HG02759 (cell line): ENCODE results near the gene ATP9A.
A peak's percentile ranks its signal among the peaks of the same experiment; 100 is the strongest.

ENCODE experiments used
- ATAC-seq: cut with Tn5 transposase; IDR thresholded peaks from one replicate; pipeline ENCODE4 v1.9.1; 2021; ENCODE audit warnings: mild to moderate bottlenecking, moderate library complexity; ENCODE audit not compliant: unreplicated experiment

The ATP9A gene

GRCh38 chr20:51609251-51609650 lies 158.9 kb downstream of the ATP9A start:
- no peak for ATAC-seq

DNA sequence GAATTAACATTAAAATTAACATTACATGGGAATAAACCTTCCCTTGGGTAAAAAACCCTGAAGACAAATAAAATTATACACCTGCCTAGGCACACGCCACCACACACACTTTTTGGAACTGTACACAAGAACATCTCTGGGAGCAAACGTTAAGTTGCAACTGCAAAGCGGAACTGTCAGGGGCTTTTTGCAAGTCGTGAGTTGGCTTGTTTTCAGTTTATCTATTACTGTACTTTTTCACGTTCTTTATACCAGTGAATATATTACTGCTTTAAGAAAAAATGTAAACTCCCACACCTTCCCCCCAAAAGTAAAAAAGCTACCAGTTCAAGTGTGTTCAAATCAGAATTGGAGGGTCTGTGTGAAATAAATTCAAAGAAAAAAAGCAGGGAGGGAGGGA lies 160.1 kb downstream of the ATP9A start:
- no peak for ATAC-seq

- ATAC-seq: no peak
These were observed 161.0 kb downstream of the ATP9A start for GRCh38 chr20:51607170-51607569.

DNA sequence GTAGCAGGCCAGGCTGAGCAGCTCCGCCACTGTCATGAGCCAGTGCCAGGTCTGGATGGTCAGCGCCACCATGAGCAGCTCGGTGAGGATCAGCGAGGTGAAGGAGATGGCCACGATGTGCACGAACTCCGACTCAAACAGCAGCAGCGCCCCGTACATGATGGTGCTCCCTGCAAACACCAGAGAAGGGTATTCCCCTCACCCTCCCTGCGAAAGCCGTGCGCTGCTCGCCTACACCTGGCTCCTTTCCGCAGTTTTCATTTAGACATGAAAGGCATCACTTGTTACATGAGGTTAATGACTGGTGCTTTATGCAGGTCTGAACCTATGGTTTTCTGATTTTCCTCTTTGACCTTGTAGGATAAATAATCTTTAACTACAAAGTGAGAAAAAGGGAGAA lies 163.3 kb downstream of the ATP9A start:
- ATAC-seq: no peak

- ATAC-seq: no peak
These were observed 166.1 kb downstream of the ATP9A start for GRCh38 chr20:51602131-51602530.

DNA sequence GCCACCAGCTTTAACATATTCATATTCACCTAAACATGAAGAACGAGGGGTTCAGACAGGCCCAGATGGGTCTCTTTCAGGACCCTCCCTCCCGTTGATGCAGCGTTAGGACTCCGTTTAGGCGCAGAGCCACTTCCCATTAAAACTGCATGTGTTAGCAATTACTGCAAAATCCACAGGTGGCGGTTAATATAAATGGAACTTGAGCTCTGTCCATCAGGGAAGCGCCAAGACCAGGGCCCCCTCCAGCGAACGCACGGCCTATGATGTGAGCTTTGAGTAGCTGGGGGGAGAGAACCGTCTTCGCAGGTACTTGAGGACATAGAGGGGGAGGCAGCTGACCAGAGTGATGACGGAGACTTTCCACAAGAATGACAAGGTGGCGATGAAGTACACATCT lies 167.2 kb downstream of the ATP9A start:
- no peak for ATAC-seq

DNA sequence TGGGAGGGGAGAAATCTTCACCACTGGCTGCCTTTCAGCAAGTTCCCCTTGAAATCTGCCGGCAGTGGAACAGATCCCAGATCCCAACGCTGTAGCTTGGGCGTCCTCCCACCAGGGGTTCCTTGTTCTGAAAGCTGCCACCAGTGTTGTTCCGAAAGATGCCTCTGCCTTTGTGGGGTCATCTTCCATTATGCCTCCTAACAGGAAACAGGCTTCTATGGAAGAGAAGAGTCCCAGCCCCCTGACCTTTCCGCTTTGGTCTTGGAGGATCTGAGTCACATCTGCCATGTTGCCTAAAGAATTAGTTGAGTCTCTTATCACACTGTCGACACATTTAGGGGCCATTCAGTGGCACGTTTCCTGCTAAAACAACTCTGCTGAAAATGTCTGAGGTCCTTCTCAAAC lies 168.2 kb downstream of the ATP9A start:
- ATAC-seq: no peak

GRCh38 chr20:51598556-51598955 lies 169.6 kb downstream of the ATP9A start:
- no peak for ATAC-seq

- no peak for ATAC-seq
These were observed 170.6 kb downstream of the ATP9A start for GRCh38 chr20:51597389-51598231.

GRCh38 chr20:51596668-51597388 lies 171.4 kb downstream of the ATP9A start:
- ATAC-seq: no peak

DNA sequence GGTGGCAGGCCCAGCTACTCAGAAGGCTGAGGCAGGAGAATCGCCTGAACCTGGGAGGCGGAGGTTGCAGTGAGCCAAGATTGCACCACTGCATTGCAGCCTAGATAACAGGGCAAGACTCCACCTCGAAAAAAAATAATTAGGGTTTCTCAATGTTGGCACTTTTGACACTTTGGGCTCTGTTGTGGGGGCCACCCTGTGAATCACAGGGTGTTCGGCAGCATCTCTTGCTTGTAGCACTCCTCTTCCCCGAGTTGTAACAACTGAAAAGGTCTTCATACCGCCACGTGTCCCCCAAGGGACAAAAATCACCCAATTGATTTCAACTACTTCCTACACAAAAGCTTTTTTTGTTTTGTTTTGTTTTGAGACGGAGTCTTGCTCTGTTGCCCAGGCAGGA lies 172.4 kb downstream of the ATP9A start:
- no peak for ATAC-seq

DNA sequence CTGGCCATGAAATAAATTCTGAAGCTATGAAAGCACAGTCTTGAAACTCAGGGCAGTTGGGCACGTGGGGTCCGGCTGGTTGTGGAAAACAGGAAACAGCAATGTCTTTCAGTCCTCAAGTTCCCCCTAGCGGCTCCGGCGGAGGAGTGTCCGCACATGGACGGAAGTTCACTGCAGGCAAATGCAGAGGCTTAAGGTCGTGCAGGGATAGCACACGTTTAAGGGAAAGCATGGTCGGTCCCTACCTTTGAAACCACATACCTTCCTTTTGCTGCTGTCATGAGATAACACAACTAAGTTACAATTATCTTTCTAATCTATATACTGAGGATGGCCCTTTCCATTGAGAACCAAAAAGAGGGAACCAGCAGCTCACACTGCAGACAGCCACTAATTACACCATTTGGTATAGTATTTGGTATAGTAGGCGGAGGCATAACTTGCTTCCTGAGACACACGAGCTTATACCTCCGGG lies 173.1 kb downstream of the ATP9A start:
- peak; percentile 97 for ATAC-seq

DNA sequence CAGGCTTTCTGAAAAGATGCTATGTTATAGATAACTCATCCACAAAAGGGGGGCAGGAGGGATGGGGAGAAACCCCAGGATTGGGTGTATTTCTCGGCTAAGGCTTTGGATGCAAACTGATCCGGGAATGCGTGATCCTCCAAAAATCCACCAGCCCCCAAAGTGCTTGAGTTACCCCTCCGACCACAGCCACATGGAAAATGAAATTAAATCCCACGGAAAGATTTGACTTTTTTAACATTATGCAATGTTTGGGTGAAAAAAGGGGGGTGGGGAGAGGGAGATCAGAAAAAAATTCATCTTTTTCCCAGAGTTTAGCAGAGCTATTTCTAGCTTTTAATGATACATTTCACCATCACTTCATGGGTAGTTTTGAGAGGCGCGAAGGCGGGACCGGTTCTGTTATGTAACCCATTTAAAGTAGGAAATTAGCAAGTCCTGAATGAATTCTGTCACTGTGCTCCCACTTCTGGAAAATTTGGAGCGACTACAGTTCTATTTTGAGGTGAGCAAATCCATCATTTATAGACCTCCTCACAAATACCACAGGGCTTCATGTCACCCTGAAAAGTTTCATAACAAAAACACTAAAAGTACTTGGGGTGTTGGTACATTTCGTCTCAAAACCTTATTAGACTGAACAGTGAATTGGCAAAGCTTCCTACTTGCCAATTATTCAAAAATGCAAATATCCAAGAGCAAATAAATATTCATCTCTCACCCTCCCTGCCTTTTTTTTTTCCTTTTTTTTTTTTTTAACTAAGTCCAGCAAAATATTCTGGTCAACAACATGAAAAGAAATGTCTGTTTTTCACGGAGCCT lies 173.7 kb downstream of the ATP9A start:
- no peak for ATAC-seq

- no peak for ATAC-seq
These were observed 174.6 kb downstream of the ATP9A start for GRCh38 chr20:51593584-51593983.

- ATAC-seq: no peak
These were observed 175.6 kb downstream of the ATP9A start for GRCh38 chr20:51592564-51592963.

DNA sequence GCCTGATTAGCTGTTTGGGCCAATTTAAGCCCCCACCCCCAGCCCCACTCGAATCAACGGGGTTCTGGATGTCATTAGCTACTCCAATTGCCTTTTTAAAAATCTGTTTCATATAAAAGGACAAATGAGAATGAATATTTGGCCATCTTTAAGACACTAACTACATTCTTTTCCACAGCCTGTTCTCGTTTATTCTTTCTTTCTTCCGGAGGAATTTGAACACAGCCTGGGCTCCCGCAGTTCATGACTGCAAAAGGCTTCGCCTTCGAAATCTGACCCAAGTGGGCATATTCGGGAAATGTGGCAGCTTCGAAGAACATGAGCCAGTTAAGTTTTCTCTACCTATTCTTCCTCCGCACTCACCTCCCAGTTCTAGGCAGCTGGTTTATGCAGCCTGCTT lies 176.3 kb downstream of the ATP9A start:
- no peak for ATAC-seq

DNA sequence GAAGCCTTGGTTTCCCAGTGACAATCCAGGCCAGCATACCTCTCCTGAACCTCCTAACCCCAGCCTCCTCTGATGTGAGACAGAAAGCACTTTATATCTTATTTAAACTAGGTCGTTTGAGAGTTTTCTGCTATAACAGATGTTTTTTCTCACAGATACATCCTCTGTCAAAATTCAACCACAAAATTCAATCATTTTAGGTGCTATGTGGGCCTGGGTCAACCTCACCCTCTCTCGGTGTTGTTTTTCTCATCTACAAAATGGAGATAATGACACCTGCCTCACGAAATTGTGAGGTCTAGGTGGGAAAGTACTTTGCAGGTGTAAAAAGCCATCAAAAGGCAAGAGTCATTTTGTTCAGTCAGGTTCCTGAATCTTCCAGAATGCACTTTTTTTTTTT lies 179.4 kb downstream of the ATP9A start:
- ATAC-seq: no peak

DNA sequence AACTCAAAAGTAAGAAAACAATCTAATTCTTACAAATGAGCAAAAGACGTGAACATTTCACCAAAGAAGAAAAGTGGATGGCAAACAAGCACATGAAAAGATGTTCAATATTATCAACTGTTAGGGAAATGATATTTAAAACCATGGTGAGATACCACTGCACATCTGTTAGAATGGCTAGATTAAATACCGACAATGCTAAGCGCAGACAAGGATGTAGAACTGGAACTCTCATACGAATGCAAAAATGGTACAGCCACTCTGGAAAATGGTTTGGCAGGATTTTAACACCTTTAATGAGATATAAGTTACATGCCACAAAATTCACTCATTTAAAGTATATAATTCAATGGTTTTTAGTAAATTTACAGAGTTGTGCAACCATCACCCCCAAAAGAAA lies 181.0 kb downstream of the ATP9A start:
- no peak for ATAC-seq

DNA sequence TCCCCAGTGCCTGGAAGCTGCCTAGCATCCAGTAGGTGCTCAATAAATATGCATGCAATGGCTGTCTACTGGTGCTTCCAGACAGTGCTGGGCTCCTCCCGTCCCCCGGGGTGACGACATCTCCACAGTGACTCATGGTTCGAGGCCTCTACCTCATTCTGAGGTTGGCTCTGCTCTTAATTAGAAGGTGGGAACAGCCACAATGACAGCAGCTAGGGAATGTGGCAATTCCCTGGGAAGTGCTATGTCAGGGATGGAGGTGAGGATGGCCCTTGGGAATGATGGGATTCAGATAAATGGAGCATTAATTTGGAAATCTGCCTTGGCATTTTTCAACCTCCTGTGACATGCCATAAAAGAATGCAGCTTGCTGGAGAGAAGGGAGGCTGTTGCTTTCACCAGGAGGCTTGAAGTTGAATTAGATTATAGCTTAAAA lies 182.2 kb downstream of the ATP9A start:
- no peak for ATAC-seq

GRCh38 chr20:51585148-51585547 lies 183.0 kb downstream of the ATP9A start:
- ATAC-seq: no peak

- ATAC-seq: no peak
These were observed 183.5 kb downstream of the ATP9A start for GRCh38 chr20:51584737-51585136.
